ENCODE data around the gene PCGF5. TPM values are rescaled to one million over a fixed set of nuclear protein-coding genes. Genes with fewer than 3 reads are reported as not detected.
"Not testable (repeated sequence)": the region's sequence is repeated elsewhere in the genome, so short reads cannot be mapped to it uniquely, and the experiment has no call there.

PCGF5 gene
- total RNA-seq: 10 to 100 TPM; 42.8 to 62.0 TPM

GRCh38 chr10:91220194-91220953 lies at the start of gene PCGF5:
TSS of gene PCGF5 (plus strand) at chr10:91220663. CDS start at chr10:91222872, 2,209 bp downstream.
- TF ChIP-seq CTCF (IDR thresholded peaks at IDR 0.05): peak in 1 of 2 donors; percentile 51
- Histone ChIP-seq H3K27me3 (no peaks in the 10 kb centered on the region), H3K4me3 (peak within 1 kb of the TSS; percentile 94 to 97), H3K27ac (peak within 1 kb of the TSS; percentile 91 to 94), H3K9me3 (no peaks in the 10 kb centered on the region), H3K36me3 (no peaks in the 10 kb centered on the region), H3K4me1 (peaks cover 0 to 50% of the 10 kb centered on the region in 2 donors)
- DNase-seq (ENCODE audit: low spot score): peak; percentile 84

GRCh38 chr10:91171485-91171884 lies 49.0 kb upstream of the PCGF5 start:
- no peaks in the 10 kb centered on the region for H3K9me3 ChIP-seq
- no peak overlapping the region for H3K27ac ChIP-seq
- no peak for TF ChIP-seq CTCF (IDR thresholded peaks at IDR 0.05)
- no peaks in the 10 kb centered on the region for H3K36me3 ChIP-seq
- H3K27me3 ChIP-seq: no peaks in the 10 kb centered on the region
- no peak overlapping the region for H3K4me3 ChIP-seq
- H3K4me1 ChIP-seq: peaks cover 0 to under 1% of the 10 kb centered on the region in 2 donors
- no peak for DNase-seq (ENCODE audit: low spot score)

GRCh38 chr10:91172348-91172747 lies 48.1 kb upstream of the PCGF5 start:
- Histone ChIP-seq H3K27me3 (no peaks in the 10 kb centered on the region), H3K36me3 (no peaks in the 10 kb centered on the region), H3K27ac (no peak overlapping the region), H3K4me3 (no peak overlapping the region), H3K9me3 (no peaks in the 10 kb centered on the region), H3K4me1 (no peaks in the 10 kb centered on the region)
- TF ChIP-seq CTCF (IDR thresholded peaks at IDR 0.05): no peak
- DNase-seq (ENCODE audit: low spot score): no peak

GRCh38 chr10:91185239-91185875 lies 35.1 kb upstream of the PCGF5 start:
- no peaks in the 10 kb centered on the region for H3K27me3 ChIP-seq
- H3K9me3 ChIP-seq: peaks cover 0 to under 1% of the 10 kb centered on the region in 2 donors
- H3K27ac ChIP-seq: peak overlapping the region; percentile 22 to 39
- no peak overlapping the region for H3K4me3 ChIP-seq
- no peak for TF ChIP-seq CTCF (IDR thresholded peaks at IDR 0.05)
- peaks cover 0 to 16% of the 10 kb centered on the region in 2 donors for H3K4me1 ChIP-seq
- no peak for DNase-seq (ENCODE audit: low spot score)
- no peaks in the 10 kb centered on the region for H3K36me3 ChIP-seq

GRCh38 chr10:91187156-91187555 lies 33.3 kb upstream of the PCGF5 start:
- H3K4me3 ChIP-seq: no peak overlapping the region
- no peak overlapping the region for H3K27ac ChIP-seq
- no peak for DNase-seq (ENCODE audit: low spot score)
- no peaks in the 10 kb centered on the region for H3K9me3 ChIP-seq
- peaks cover 0 to 34% of the 10 kb centered on the region in 2 donors for H3K4me1 ChIP-seq
- no peak for TF ChIP-seq CTCF (IDR thresholded peaks at IDR 0.05)
- no peaks in the 10 kb centered on the region for H3K27me3 ChIP-seq
- no peaks in the 10 kb centered on the region for H3K36me3 ChIP-seq

- not testable (repeated sequence) for H3K36me3 ChIP-seq; DNase-seq (ENCODE audit: low spot score); H3K9me3 ChIP-seq; H3K27me3 ChIP-seq; H3K27ac ChIP-seq; H3K4me3 ChIP-seq
- H3K4me1 ChIP-seq: peaks cover 0 to 37% of the 10 kb centered on the region in 2 donors
Observed at GRCh38 chr10:91188010-91188409, 32.5 kb upstream of the PCGF5 start.

All from right atrium auricular region (tissue), 2 donors.